Mesendoderm (in vitro differentiated cells): Measurements from ENCODE around the gene SORCS2.

Source experiments
- DNase-seq: peaks from one replicate; pipeline ENCODE4 v3.0.0; 2013
- H2AK5ac ChIP-seq: 2 replicates; pipeline ENCODE4 v1.6.1; 2013; ENCODE audit warnings: low read length, inconsistent platforms
- H2BK120ac ChIP-seq: 2 replicates; pipeline ENCODE4 v1.6.1; 2013; ENCODE audit warnings: low read depth, mild to moderate bottlenecking, low read length, moderate library complexity, mixed read lengths
- H2BK15ac ChIP-seq: replicated peaks from 2 replicates; pipeline ENCODE4 v1.6.1; 2013; ENCODE audit warnings: low read depth, mild to moderate bottlenecking, moderate library complexity
- H2BK5ac ChIP-seq: 2 replicates; pipeline ENCODE4 v1.6.1; 2013; ENCODE audit warnings: low read length, inconsistent platforms
- H3K18ac ChIP-seq: 2 replicates; pipeline ENCODE4 v1.6.1; 2013; ENCODE audit warnings: mild to moderate bottlenecking, low read length, mixed read lengths
- H3K23ac ChIP-seq: one replicate; pipeline ENCODE4 v1.6.1; 2013; ENCODE audit warnings: low read length
- H3K27ac ChIP-seq: 2 replicates; pipeline ENCODE4 v1.5.1; 2013; ENCODE audit warnings: low read depth, mild to moderate bottlenecking, inconsistent platforms, low read length, moderate library complexity
- H3K27me3 ChIP-seq: 2 replicates; pipeline ENCODE4 v1.6.1; 2013; ENCODE audit warnings: low read length, control low read depth, mild to moderate bottlenecking, inconsistent platforms; ENCODE audit not compliant: insufficient read depth, poor library complexity
- H3K36me3 ChIP-seq: 2 replicates; pipeline ENCODE4 v1.6.1; 2013; ENCODE audit warnings: low read length, inconsistent platforms; ENCODE audit not compliant: control insufficient read depth, insufficient read depth
- H3K4ac ChIP-seq: one replicate; pipeline ENCODE4 v1.6.1; 2013; ENCODE audit warnings: low read depth, mild to moderate bottlenecking, low read length, moderate library complexity
- H3K4me1 ChIP-seq: 2 replicates; pipeline ENCODE4 v1.6.1; 2013; ENCODE audit warnings: low read depth, low read length, inconsistent platforms; ENCODE audit not compliant: control insufficient read depth
- H3K4me2 ChIP-seq: 2 replicates; pipeline ENCODE4 v1.6.1; 2013; ENCODE audit warnings: low read length
- H3K4me3 ChIP-seq: 2 replicates; pipeline ENCODE4 v1.5.1; 2013; ENCODE audit warnings: mild to moderate bottlenecking, low read length
- H3K56ac ChIP-seq: one replicate; pipeline ENCODE4 v1.6.1; 2013; ENCODE audit warnings: low read length
- H3K79me1 ChIP-seq: 2 replicates; pipeline ENCODE4 v1.6.1; 2013; ENCODE audit warnings: low read length, inconsistent platforms
- H3K79me2 ChIP-seq: 2 replicates; pipeline ENCODE4 v1.6.1; 2013; ENCODE audit warnings: mild to moderate bottlenecking, low read length; ENCODE audit not compliant: control insufficient read depth, insufficient read depth
- H3K9ac ChIP-seq: 2 replicates; pipeline ENCODE4 v1.6.1; 2013; ENCODE audit warnings: low read length, inconsistent platforms
- H4K5ac ChIP-seq: one replicate; pipeline ENCODE4 v1.6.1; 2013; ENCODE audit warnings: low read length
- H4K8ac ChIP-seq: one replicate; pipeline ENCODE4 v1.6.1; 2013; ENCODE audit warnings: low read depth, mild to moderate bottlenecking, control low read depth, low read length, moderate library complexity
- whole genome bisulfite sequencing: extraction: QIAGEN DNeasy Blood & Tissue Kit; methylation state at CpG from one replicate; pipeline ENCODE4 v1.1.7; 2013; ENCODE audit warnings: low lambda C conversion rate, missing lambda C conversion rate; ENCODE audit not compliant: insufficient coverage; ENCODE audit errors: extremely low coverage; 5-methylcytosine and 5-hydroxymethylcytosine counted together

Gene SORCS2

DNA sequence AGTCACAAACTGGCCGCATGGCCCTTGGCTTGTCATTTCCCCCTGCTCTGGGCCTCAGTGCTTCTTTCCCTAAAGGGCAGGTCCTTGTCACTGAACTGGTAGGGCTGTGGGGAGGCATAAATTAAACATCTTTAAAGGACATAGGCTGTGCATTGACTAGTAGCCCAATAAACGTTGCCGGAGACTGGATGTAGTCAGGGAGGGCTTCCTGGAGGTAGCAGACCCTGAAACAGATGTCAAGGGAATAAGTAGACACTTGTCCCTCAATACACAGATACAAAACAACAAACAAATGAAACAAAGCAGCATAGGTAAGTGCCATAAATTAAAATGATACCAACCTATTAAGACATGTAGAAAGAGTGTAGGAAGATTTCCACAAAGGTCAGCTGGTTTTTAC, 314.2 kb downstream of the SORCS2 start:
- no peak overlapping the region for H3K4ac ChIP-seq
- H4K5ac ChIP-seq = no peak overlapping the region
- no peaks in the 10 kb centered on the region for H3K79me1 ChIP-seq
- H3K36me3 ChIP-seq = no peaks in the 10 kb centered on the region
- H2BK120ac ChIP-seq = no peak overlapping the region
- H3K79me2 ChIP-seq = no peaks in the 10 kb centered on the region
- no peaks in the 10 kb centered on the region for H3K4me1 ChIP-seq
- H3K27me3 ChIP-seq = no peaks in the 10 kb centered on the region
- no peak overlapping the region for H3K4me2 ChIP-seq
- H3K27ac ChIP-seq = no peak overlapping the region
- no CpG with 5 or more reads among the region's 3 CpGs for WGBS
- no peak for DNase-seq
- no peak overlapping the region for H2BK5ac ChIP-seq
- H3K23ac ChIP-seq = no peak overlapping the region
- H2AK5ac ChIP-seq = no peak overlapping the region
- no peak overlapping the region for H3K56ac ChIP-seq
- no peak overlapping the region for H3K18ac ChIP-seq
- H2BK15ac ChIP-seq = no peak overlapping the region
- H4K8ac ChIP-seq = no peak overlapping the region
- no peak overlapping the region for H3K4me3 ChIP-seq
- H3K9ac ChIP-seq = no peak overlapping the region

DNA sequence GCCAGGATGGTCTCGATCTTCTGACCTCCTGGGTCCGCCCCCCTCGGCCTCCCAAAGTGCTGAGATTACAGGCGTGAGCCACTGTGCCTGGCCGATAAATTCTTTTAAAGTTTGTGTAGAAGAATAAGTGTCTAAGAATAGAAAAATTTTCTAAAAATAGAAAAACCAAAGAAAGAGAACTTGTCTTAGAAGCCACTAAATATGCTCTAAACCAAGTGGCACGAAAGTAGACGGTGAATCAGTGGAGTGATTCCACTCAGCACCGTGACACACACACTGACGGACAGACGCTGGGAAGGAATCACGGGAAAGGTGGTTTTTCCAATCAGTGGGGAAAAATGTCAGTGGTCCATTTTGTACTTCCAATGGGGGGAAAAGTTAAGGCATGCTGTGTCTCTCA, 315.0 kb downstream of the SORCS2 start:
- Histone ChIP-seq H3K4me2 (no peak overlapping the region), H3K9ac (no peak overlapping the region), H4K8ac (no peak overlapping the region), H3K79me2 (no peaks in the 10 kb centered on the region), H4K5ac (no peak overlapping the region), H3K56ac (no peak overlapping the region), H3K36me3 (no peaks in the 10 kb centered on the region), H3K27ac (no peak overlapping the region), H3K4ac (no peak overlapping the region), H3K4me1 (no peaks in the 10 kb centered on the region), H2AK5ac (no peak overlapping the region), H3K27me3 (no peaks in the 10 kb centered on the region), H3K18ac (no peak overlapping the region), H2BK15ac (no peak overlapping the region), H2BK5ac (no peak overlapping the region), H3K23ac (no peak overlapping the region), H3K79me1 (no peaks in the 10 kb centered on the region), H2BK120ac (no peak overlapping the region), H3K4me3 (no peak overlapping the region)
- no CpG with 5 or more reads among the region's 11 CpGs for WGBS
- DNase-seq = no peak

DNA sequence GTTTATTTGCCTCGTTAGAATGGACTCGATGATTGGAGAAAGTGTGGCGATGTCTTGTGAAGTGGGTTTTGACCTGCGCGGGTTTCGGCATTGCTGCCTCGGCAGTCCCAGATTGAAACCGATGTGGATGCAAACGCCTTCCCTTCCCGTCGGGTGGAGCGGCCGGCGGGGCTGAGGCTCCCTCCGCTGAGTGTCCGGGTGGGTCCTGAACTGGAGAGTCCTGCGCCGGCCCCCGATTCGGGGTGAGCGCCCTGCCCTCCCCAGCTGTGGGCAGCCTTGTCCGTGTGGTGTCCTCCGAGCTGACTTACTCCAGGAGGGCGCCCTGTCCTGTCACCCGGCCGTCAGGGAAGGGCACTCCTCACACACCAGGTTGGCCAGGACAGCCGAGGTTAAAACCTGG, 317.7 kb downstream of the SORCS2 start:
- Histone ChIP-seq H3K18ac (no peak overlapping the region), H3K4me2 (no peak overlapping the region), H2AK5ac (no peak overlapping the region), H3K36me3 (no peaks in the 10 kb centered on the region), H3K9ac (no peak overlapping the region), H2BK5ac (no peak overlapping the region), H3K56ac (no peak overlapping the region), H4K8ac (no peak overlapping the region), H3K23ac (no peak overlapping the region), H4K5ac (no peak overlapping the region), H3K4ac (no peak overlapping the region), H3K79me2 (no peaks in the 10 kb centered on the region), H2BK120ac (no peak overlapping the region), H3K4me3 (no peak overlapping the region), H2BK15ac (no peak overlapping the region), H3K27me3 (no peaks in the 10 kb centered on the region), H3K27ac (no peak overlapping the region), H3K79me1 (no peaks in the 10 kb centered on the region), H3K4me1 (no peaks in the 10 kb centered on the region)
- no peak for DNase-seq
- WGBS = no CpG with 5 or more reads among the region's 27 CpGs

DNA sequence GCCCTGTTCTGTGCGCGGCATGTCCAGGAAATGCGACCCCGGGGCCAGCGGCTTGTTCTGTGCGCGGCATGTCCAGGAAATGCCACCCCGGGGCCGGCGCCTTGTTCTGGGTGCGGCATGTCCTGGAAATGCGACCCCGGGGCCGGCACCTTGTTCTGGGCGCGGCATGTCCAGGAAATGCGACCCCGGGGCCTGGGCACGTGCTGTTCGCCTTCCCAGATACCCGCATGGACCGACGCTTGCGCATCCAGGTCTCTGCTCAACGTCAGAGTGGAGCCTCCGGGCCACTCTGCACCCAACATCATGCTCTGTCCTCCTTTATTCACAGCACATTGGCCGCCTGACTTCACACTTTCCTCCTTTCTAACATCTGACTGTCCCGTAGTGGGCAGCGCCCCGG, 318.2 kb downstream of the SORCS2 start:
- Histone ChIP-seq H3K79me2 (no peaks in the 10 kb centered on the region), H3K79me1 (no peaks in the 10 kb centered on the region), H3K36me3 (no peaks in the 10 kb centered on the region), H3K4me2 (no peak overlapping the region), H3K4me1 (no peaks in the 10 kb centered on the region), H3K18ac (no peak overlapping the region), H3K27me3 (no peaks in the 10 kb centered on the region), H4K8ac (no peak overlapping the region), H3K4ac (no peak overlapping the region), H4K5ac (no peak overlapping the region), H2BK15ac (no peak overlapping the region), H2BK120ac (no peak overlapping the region), H3K4me3 (no peak overlapping the region), H3K56ac (no peak overlapping the region), H3K27ac (no peak overlapping the region), H3K23ac (no peak overlapping the region), H3K9ac (no peak overlapping the region), H2AK5ac (no peak overlapping the region), H2BK5ac (no peak overlapping the region)
- WGBS = no CpG with 5 or more reads among the region's 30 CpGs
- no peak for DNase-seq

DNA sequence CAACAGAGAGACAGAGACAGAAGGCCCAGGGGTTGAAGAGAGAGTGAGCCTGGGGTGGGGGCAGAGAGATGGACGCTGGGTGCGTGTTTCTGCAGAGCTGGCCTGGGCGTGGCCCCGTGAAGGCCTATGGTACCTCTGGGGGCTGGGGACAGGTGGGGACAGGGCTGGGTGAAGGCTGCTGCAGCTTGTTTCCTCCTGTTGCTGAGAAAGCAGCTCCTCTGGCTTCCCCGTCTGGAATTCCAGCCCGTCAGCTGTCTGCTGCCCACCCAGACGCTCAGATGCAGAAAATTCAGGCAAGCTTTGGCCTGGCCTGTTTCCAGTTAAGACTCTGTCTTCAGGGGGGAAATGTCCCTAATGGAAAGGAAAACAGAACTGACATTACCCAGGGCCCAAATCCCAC, 319.2 kb downstream of the SORCS2 start:
- no peak overlapping the region for H3K23ac ChIP-seq
- no peaks in the 10 kb centered on the region for H3K79me2 ChIP-seq
- H3K18ac ChIP-seq = no peak overlapping the region
- no CpG with 5 or more reads among the region's 7 CpGs for WGBS
- H4K8ac ChIP-seq = no peak overlapping the region
- no peak overlapping the region for H3K4ac ChIP-seq
- no peaks in the 10 kb centered on the region for H3K27me3 ChIP-seq
- H3K56ac ChIP-seq = no peak overlapping the region
- no peak overlapping the region for H3K4me3 ChIP-seq
- no peaks in the 10 kb centered on the region for H3K79me1 ChIP-seq
- no peak overlapping the region for H2BK5ac ChIP-seq
- no peak overlapping the region for H3K4me2 ChIP-seq
- DNase-seq = no peak
- no peak overlapping the region for H4K5ac ChIP-seq
- no peak overlapping the region for H3K9ac ChIP-seq
- H3K27ac ChIP-seq = no peak overlapping the region
- no peak overlapping the region for H2BK15ac ChIP-seq
- H2BK120ac ChIP-seq = no peak overlapping the region
- no peaks in the 10 kb centered on the region for H3K36me3 ChIP-seq
- no peaks in the 10 kb centered on the region for H3K4me1 ChIP-seq
- H2AK5ac ChIP-seq = no peak overlapping the region

DNA sequence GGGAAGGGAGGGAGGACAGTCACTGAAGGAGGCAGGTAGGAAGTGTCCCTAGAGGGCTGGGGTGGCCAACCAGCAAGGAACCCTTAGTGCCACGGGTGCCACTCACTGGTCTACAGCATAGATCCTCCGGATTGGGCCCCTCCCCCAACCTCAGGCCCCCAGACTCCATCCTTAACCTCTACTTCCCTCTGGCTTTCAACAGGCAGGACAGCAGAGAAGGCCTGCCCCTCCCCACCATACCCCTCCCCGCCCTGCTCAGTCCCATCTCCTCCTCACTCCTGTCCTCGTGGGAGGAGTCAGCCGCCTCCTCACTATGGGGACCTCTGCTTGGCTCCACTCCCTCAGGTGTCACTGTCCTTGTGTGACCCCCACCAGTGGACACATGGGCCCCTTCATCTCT, 320.1 kb downstream of the SORCS2 start:
- Histone ChIP-seq H3K56ac (no peak overlapping the region), H2BK120ac (no peak overlapping the region), H2AK5ac (no peak overlapping the region), H3K4me1 (no peaks in the 10 kb centered on the region), H3K23ac (no peak overlapping the region), H4K5ac (no peak overlapping the region), H2BK5ac (no peak overlapping the region), H2BK15ac (no peak overlapping the region), H3K4me3 (no peak overlapping the region), H3K36me3 (no peaks in the 10 kb centered on the region), H3K4me2 (no peak overlapping the region), H3K27ac (no peak overlapping the region), H3K79me1 (no peaks in the 10 kb centered on the region), H3K4ac (no peak overlapping the region), H3K9ac (no peak overlapping the region), H3K79me2 (no peaks in the 10 kb centered on the region), H4K8ac (no peak overlapping the region), H3K27me3 (no peaks in the 10 kb centered on the region), H3K18ac (no peak overlapping the region)
- WGBS = no CpG with 5 or more reads among the region's 5 CpGs
- DNase-seq = peak; percentile 60
